Measurements from ENCODE around the gene ARHGAP10.

- TF ChIP-seq, protein P1, sequence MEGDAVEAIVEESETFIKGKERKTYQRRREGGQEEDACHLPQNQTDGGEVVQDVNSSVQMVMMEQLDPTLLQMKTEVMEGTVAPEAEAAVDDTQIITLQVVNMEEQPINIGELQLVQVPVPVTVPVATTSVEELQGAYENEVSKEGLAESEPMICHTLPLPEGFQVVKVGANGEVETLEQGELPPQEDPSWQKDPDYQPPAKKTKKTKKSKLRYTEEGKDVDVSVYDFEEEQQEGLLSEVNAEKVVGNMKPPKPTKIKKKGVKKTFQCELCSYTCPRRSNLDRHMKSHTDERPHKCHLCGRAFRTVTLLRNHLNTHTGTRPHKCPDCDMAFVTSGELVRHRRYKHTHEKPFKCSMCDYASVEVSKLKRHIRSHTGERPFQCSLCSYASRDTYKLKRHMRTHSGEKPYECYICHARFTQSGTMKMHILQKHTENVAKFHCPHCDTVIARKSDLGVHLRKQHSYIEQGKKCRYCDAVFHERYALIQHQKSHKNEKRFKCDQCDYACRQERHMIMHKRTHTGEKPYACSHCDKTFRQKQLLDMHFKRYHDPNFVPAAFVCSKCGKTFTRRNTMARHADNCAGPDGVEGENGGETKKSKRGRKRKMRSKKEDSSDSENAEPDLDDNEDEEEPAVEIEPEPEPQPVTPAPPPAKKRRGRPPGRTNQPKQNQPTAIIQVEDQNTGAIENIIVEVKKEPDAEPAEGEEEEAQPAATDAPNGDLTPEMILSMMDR (IDR thresholded peaks at IDR 0.05; ENCODE audit: low read depth, low read length, poor library complexity, severe bottlenecking), result no peak
- no peak for TF ChIP-seq EZH2phosphoT487 (IDR thresholded peaks at IDR 0.05; ENCODE audit: borderline replicate concordance, low read length)
These were observed 327.8 kb downstream of the ARHGAP10 start for GRCh38 chr4:148059617-148060180.
